Hematopoietic multipotent progenitor cell treated with erythropoietin and hydrocortisone succinate and interleukin-3 and kit ligand, for 15 days (in vitro differentiated cells): ENCODE data around the gene MBP.

Experiments used
- DNase-seq: peaks from one replicate; pipeline ENCODE4 v3.0.0-alpha.2; 2015; ENCODE audit warnings: low spot score

Gene MBP

DNA sequence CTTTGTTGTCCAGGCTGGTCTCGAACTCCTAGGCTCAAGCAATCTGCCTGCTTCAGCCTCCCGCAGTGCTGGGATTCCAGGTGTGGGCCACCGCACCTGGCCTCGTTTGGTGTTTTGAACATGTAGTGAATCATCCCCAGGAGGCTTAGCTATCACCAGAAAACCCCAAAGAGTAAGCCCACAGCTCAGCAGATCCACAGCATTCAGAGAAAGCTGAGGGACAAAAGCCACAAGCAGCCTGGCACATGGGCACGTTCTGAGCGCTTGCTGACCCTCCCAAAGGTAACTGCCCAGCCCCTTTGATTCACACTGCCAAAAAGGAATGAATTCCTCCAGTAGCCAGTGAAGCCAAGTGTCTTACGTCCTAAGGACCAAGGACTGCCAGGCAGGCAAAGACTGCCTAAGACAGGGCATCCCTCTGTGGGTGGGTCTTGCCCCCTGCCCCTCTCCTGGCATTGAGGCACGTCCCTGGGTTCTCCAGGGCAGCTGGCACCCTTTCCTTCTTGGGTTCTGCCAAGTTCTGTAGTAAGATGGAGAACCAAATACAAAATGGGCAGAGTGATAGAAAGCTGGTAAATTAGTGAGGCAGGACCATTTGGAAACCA, 31.7 kb downstream of the MBP start:
- no peak for DNase-seq

- no peak for DNase-seq
These were observed 32.9 kb downstream of the MBP start for GRCh38 chr18:77099485-77100370.

- DNase-seq = no peak
These were observed 33.9 kb downstream of the MBP start for GRCh38 chr18:77098538-77099174.

DNA sequence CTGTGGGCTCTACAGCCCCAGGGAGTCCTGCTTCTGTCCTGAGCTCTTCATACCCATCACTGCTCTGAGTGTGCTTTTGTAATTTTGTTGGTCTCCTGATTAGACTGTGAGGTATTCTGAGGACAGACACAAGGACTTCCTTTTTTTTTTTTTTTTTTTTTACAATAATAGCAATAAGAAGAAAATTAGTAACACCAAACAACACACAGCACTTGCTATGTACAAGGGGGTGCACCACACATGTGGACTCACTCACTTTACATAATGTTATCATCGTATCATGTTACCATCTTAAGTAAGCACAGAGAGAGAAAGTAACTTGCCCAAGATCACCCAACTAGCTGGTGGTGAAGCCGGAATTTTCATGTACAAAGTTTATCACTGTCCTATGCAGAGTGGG, 34.6 kb downstream of the MBP start:
- no peak for DNase-seq

- no peak for DNase-seq
These were observed 35.4 kb downstream of the MBP start for GRCh38 chr18:77096936-77097886.

- no peak for DNase-seq
These were observed 36.9 kb downstream of the MBP start for GRCh38 chr18:77095391-77096371.

- no peak for DNase-seq
These were observed 39.0 kb downstream of the MBP start for GRCh38 chr18:77093586-77093985.

- DNase-seq = no peak
These were observed 39.5 kb downstream of the MBP start for GRCh38 chr18:77093067-77093430.

DNA sequence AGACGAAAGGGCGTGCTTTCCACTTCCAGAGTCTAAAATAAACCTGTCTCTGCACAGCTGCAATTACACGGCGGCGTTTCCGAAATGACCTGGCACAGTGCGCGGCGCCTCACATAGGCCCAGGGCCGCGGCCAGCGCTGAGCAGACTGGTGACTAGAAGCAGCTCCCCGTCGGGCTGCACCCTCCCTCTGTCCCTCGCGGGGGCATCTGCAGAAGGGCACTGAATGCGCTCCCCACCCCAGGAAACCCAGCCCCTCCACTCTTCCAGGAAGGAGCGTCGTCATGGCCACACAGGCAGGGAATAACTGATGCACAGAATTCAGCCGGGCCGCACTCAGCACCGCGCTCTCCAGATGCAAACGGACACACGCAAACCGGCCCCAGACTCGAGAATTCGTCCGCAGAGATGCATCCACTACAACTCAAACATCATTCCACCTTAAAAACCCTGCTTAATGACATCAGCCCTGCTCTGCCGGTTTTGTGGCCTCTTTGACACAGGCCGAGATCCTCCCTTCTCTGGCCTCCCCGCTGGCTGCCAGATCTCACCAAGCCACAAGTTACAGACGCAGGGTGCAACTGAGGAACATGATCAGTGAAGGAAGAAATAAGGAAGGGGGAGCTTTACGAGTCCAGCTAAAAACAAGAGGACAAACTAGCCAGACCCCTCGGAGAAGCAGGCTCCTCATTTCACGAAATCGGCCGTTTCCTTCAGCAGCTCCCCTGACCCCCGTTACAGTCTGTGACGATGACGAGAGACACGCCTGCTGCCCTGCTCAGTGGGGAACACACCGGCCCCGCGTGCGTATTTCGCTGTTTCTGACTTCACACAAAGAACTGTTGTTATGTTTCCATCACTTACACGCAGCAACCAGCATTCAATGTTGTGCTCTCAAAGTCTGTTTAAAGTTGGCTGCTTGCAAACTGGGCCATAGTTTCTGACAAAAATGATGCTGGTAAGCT, 40.2 kb downstream of the MBP start:
- DNase-seq = no peak

GRCh38 chr18:77091366-77091765, 41.2 kb downstream of the MBP start:
- no peak for DNase-seq

DNA sequence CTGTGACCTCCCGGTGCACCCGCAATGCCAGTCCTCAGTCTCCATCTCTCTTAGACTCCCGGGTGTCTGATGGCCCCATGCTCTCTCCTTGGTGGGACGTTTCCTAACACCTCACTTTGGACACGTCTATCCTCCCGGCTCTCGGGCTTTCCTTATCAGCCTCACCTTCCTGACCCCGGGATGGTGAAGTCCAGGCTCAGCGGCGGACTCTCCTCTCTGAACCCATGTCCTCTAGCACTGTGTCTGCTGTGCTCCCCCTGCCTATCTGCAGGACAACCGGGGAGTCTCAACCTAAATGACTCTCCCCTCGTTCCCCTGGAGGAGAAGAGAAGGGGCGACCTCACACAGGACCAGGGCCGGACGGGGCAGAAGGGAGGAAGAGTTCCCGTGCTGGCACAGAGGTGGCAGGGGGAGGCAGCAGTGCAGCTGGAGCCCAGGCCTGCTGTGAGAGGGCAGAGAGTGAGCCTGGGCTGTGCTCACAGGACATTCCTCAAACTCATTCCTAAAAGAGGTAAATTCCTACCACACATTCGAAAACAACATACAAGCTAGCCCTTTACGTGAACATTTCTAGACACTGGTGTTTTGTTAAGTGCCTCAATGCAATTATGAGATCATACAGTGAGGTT, 41.9 kb downstream of the MBP start:
- no peak for DNase-seq

DNA sequence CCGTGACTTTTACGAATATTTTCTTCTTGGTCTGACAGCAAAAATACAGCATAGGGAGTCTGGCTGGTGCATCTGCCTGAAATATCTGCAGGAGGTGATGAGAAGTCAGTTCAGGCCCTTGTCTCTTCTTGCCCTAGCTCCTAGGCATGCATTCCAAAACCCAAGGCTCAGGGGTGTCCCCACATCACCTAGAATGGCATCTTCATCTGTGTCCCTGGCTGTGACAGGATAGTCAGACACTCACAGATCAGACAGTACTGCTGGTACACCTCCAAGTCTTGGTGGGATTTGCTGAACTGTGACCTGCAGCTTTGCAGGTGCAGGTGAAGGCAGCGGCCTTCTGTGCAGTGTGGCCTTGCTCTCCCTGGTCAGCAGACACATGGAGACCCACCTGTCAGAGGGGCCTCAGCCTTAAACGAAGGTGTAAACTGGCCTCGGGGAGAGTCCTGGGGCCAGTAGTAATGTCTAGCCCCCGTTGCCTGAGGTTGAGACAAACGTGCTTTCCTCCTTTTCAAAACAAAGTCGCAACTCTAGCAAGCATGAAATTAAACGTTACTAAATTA, 42.8 kb downstream of the MBP start:
- no peak for DNase-seq

DNA sequence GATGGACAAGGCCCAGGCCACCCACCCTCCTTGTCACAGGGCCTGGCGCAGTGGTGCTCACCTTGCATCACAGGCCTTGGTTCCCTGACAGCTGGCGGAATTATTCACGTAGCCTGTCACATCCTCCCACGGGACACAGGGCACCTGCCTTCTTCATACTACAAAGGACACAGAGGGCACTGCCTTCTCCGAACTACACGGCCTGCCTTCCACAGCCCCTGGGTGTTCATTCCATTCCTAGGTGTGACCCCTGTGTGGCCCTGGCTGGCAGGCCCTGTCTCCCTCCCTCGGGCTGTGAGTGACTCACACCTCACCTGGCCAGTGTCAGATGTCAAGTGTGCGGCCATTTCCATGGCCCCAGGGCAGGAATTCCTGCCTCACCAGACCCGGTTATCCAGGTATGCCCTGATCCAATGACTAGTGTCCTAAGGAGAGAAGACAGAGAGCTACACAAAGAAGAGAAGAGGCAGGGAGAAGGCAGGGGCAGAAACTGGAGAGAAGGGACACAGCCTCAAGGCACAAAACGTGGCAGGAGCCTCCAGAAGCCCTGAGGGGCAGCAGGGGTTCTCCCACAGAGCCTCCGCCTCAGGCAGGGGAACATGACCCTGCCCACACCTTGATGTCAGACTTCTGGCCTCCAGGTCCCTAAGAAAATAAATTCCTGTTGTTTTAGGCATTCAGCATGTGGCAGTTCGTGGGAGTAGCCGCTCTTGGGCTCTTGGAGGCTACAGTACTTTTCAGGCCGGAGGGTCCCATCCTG, 43.4 kb downstream of the MBP start:
- no peak for DNase-seq

DNA sequence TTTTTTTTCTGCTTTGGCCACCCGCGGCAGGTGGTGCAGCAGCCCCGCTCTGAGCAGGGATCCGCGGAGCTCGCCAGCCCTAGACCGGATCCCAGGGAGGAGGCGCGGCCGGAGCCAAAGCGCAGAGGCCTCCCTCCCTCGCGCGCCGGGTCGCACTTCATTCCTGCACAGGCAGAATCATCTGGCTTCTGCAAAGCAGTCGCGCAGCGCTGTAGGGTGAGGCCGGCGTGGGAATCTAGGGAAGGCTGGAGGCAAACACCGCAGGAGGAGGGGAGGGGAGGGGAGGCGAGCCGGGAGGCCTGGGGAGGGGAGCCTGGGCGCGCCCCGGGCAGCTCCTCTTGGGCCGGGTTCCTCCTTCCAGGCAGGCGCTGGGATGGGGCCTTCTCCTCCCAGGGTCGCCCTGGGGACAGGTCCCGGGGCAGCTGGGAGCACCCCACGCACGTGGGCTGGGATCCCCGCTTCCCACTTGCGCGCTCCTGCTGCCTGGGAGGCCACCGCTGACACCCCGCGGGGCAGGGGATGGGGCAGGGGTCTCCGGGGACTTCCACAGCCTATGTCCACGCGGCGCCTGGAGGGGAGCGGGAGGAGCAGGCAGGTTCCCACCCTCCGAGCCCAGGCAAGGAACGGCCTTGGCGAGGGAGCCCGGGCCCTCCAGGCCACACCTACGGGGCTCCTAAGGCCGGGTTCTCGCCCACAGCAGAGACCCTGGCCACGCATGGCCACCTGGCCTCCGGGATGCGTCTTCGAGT, 45.0 kb downstream of the MBP start:
- no peak for DNase-seq

- no peak for DNase-seq
These were observed 45.8 kb downstream of the MBP start for GRCh38 chr18:77086656-77087392.

DNA sequence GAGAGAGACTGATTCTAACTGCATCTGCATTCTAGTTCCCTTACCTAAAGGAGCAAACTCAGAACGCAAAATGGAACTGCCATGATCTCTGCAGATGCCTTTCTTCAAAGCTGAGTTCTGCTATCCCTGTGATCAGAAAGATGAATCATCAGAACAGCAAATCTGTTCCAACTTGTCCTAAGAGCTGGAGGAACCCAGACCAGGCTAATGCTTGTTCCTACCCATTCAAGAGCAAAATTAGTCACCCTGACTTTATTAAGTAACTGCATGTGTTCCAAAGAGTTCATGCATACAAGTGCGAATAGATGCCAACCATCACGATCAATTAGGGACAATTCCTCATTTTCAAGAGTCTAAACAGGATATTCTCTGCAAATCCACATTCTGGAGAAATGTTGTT, 46.5 kb downstream of the MBP start:
- no peak for DNase-seq

GRCh38 chr18:77084688-77085035, 47.9 kb downstream of the MBP start:
- no peak for DNase-seq
